GM21786 (cell line): ENCODE measurements around the gene TCN1.
"Not testable (repeated sequence)": the region's sequence is repeated elsewhere in the genome, so short reads cannot be mapped to it uniquely, and the experiment has no call there.

Source experiments
- ATAC-seq: cut with Tn5 transposase; IDR thresholded peaks from one replicate; pipeline ENCODE4 v1.9.1; 2021; ENCODE audit not compliant: unreplicated experiment

TCN1 gene

GRCh38 chr11:59866397-59866796, at the start of gene TCN1:
Gene TCN1 (minus strand): TSS chr11:59866487. CDS start chr11:59866470, 17 bp downstream.
- no peak for ATAC-seq

- ATAC-seq = not testable (repeated sequence)
These were observed 37.3 kb upstream of the TCN1 start for GRCh38 chr11:59903569-59903968.

GRCh38 chr11:59901306-59901705, 35.0 kb upstream of the TCN1 start:
- ATAC-seq = no peak

GRCh38 chr11:59900366-59901126, 34.3 kb upstream of the TCN1 start:
- ATAC-seq = no peak

GRCh38 chr11:59899532-59899931, 33.2 kb upstream of the TCN1 start:
- ATAC-seq = no peak

- ATAC-seq = no peak
These were observed 32.4 kb upstream of the TCN1 start for GRCh38 chr11:59898650-59899049.

- no peak for ATAC-seq
These were observed 31.8 kb upstream of the TCN1 start for GRCh38 chr11:59898046-59898445.

GRCh38 chr11:59894616-59895015, 28.3 kb upstream of the TCN1 start:
- no peak for ATAC-seq

- no peak for ATAC-seq
These were observed 25.5 kb upstream of the TCN1 start for GRCh38 chr11:59891781-59892181.

GRCh38 chr11:59887156-59887555, 20.9 kb upstream of the TCN1 start:
- ATAC-seq = not testable (repeated sequence)

- no peak for ATAC-seq
These were observed 17.3 kb upstream of the TCN1 start for GRCh38 chr11:59883597-59883996.

GRCh38 chr11:59879567-59879966, 13.3 kb upstream of the TCN1 start:
- ATAC-seq = no peak

GRCh38 chr11:59878575-59878974, 12.3 kb upstream of the TCN1 start, which contains the start of gene OOSP3:
Gene OOSP3 (plus strand): TSS chr11:59878782. CDS start chr11:59878809, 27 bp downstream.
- ATAC-seq = no peak

GRCh38 chr11:59877784-59878183, 11.5 kb upstream of the TCN1 start:
- ATAC-seq = no peak

GRCh38 chr11:59877325-59877724, 11.0 kb upstream of the TCN1 start:
- ATAC-seq = no peak

- ATAC-seq = no peak
These were observed 9.7 kb upstream of the TCN1 start for GRCh38 chr11:59875856-59876519.

GRCh38 chr11:59872076-59872475, 5.8 kb upstream of the TCN1 start:
- ATAC-seq = no peak

GRCh38 chr11:59867946-59868345, 1.7 kb upstream of the TCN1 start:
- no peak for ATAC-seq

GRCh38 chr11:59866836-59867235, 549 bp upstream of the TCN1 start:
- ATAC-seq = no peak

- ATAC-seq = no peak
These were observed 1.3 kb downstream of the TCN1 start for GRCh38 chr11:59865031-59865430.

- ATAC-seq = no peak
These were observed 4.0 kb downstream of the TCN1 start for GRCh38 chr11:59862252-59862651.

GRCh38 chr11:59859673-59860072, 6.6 kb downstream of the TCN1 start:
- ATAC-seq = no peak
